ENCODE measurements around the gene C1orf122. TPM values are rescaled to one million over a fixed set of nuclear protein-coding genes. Genes with fewer than 3 reads are reported as not detected.

Gene C1orf122
- polyA plus RNA-seq, 2 of the 4 experiments (the other 2 are of a cell fraction): 21.3 to 29.1 TPM

DNA sequence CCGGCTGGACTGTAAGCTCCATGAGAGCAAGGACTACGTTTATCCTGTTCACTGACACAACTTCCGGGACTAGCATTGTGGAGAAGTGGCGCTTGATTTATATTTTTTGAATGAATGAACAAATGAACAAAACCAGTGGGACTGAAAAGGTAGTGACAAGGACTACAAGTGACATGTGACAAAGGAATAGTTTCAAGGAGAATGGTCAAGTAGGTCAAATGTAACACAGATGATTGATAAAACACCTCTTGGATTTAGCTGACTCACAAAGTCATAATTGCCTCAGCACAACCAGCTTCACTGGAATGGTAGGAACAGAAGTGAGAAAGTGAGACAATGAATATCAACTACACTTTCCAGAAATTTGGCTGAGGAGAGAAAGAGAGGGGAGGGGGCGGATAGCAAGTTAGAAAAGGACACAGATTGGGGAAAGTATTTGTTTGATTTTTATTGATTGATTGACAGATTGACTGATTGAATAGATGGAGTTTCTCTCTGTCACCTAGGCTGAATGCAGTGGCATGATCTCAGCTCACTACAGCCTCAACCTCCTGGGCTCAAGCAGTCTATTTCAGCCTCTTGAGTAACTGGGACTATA, 37.6 kb downstream of the C1orf122 start:
- Histone ChIP-seq H3K27ac (no peak overlapping the region), H3K4me2 (peak overlapping the region; percentile 50)

DNA sequence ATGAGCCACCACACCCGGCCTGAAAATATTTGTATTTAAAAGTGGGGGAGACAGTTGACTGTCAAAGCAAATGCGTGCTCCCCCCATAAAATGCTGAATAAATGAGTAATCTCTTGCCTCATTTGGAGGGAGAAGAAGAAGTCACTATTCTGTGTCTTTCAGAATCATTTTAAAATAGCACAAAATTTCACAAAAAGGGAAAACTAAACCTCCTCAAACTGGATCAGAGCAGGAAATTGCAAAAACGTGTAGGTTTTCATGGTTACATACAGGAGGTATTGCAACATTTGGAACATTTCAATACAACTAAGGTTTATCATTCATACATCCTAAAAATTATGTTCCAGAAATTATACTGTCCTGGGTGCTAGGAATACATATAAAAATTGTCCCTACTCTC, 38.2 kb downstream of the C1orf122 start:
- Histone ChIP-seq H3K9me3 (no peaks in the 10 kb centered on the region), H3K4me1 (peaks cover 23% of the 10 kb centered on the region), H3K27ac (no peak overlapping the region), H3K4me3 (no peak overlapping the region), H3K4me2 (no peak overlapping the region)
- TF ChIP-seq MYC (IDR thresholded peaks at IDR 0.05; ENCODE audit: borderline replicate concordance, low read length): no peak
- TF ChIP-seq, protein P1, sequence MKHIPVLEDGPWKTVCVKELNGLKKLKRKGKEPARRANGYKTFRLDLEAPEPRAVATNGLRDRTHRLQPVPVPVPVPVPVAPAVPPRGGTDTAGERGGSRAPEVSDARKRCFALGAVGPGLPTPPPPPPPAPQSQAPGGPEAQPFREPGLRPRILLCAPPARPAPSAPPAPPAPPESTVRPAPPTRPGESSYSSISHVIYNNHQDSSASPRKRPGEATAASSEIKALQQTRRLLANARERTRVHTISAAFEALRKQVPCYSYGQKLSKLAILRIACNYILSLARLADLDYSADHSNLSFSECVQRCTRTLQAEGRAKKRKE (CRISPR knock-in tag; IDR thresholded peaks at IDR 0.05; ENCODE audit: low read depth): no peak
- TF ChIP-seq ESRRA (IDR thresholded peaks at IDR 0.05; ENCODE audit: borderline replicate concordance, low read length): no peak
- no peak for TF ChIP-seq HOXB13 (CRISPR knock-in tag; IDR thresholded peaks at IDR 0.05; ENCODE audit: low read depth)
- no peak for TF ChIP-seq JUN (IDR thresholded peaks at IDR 0.05)
- TF ChIP-seq, protein P2, sequence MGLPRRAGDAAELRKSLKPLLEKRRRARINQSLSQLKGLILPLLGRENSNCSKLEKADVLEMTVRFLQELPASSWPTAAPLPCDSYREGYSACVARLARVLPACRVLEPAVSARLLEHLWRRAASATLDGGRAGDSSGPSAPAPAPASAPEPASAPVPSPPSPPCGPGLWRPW (IDR thresholded peaks at IDR 0.05): no peak
- no peak for TF ChIP-seq JUNB (IDR thresholded peaks at IDR 0.05)
- TF ChIP-seq CBX2 (IDR thresholded peaks at IDR 0.05; ENCODE audit: borderline replicate concordance, low read depth): no peak
- TF ChIP-seq NFE2L2 (conservative IDR thresholded peaks at IDR 0.05; ENCODE audit: low read length): no peak
- TF ChIP-seq RNF2 (IDR thresholded peaks at IDR 0.05; ENCODE audit: borderline replicate concordance, low read depth): no peak
- no peak for TF ChIP-seq PHF8 (IDR thresholded peaks at IDR 0.05; ENCODE audit: borderline replicate concordance, low read depth)
- TF ChIP-seq, protein P3, sequence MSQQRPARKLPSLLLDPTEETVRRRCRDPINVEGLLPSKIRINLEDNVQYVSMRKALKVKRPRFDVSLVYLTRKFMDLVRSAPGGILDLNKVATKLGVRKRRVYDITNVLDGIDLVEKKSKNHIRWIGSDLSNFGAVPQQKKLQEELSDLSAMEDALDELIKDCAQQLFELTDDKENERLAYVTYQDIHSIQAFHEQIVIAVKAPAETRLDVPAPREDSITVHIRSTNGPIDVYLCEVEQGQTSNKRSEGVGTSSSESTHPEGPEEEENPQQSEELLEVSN (IDR thresholded peaks at IDR 0.05; ENCODE audit: borderline replicate concordance, low read depth): no peak
- ChIA-PET POLR2A (interaction anchor here (1.2 kb wide), 1 partner anchor 14 kb away, joined by 3 read pairs; the partner anchor contains the start of gene MTF1), CTCF (interaction anchor here (1.2 to 2.8 kb wide), 2 partner anchors 10 to 14 kb away, joined by 3 to 15 read pairs; partner anchors contain the start of gene MTF1)
- ATAC-seq (no peak), FAIRE-seq (no peak), DNase-seq (ENCODE audit: low read depth in 1 of 2, low spot score in 1 of 2) (no peak)
- 72% methylated on average over 3 of the region's 3 CpGs for WGBS (ENCODE audit: missing lambda C conversion rate)

More for the DNA sequence above, 37.6 kb downstream of the C1orf122 start:
- no peak for TF ChIP-seq NFE2L2 (conservative IDR thresholded peaks at IDR 0.05; ENCODE audit: low read length)
- no peak for TF ChIP-seq MYC (IDR thresholded peaks at IDR 0.05; ENCODE audit: borderline replicate concordance, low read length)
- TF ChIP-seq EHF (CRISPR knock-in tag; IDR thresholded peaks at IDR 0.05): no peak
- TF ChIP-seq, protein P2 (IDR thresholded peaks at IDR 0.05): no peak
- TF ChIP-seq ZNF302 (CRISPR knock-in tag; IDR thresholded peaks at IDR 0.05): no peak
- TF ChIP-seq MAFK (IDR thresholded peaks at IDR 0.05; ENCODE audit: partially characterized antibody): no peak
- TF ChIP-seq RAD21 (conservative IDR thresholded peaks at IDR 0.05 in 1 of 2, IDR thresholded peaks at IDR 0.05 in 1 of 2): no peak
- no peak for TF ChIP-seq KDM1A (IDR thresholded peaks at IDR 0.05; ENCODE audit: low read depth)
- CTCF ChIA-PET: interaction anchor here (0.6 to 1.2 kb wide), 2 partner anchors 9 to 15 kb away, joined by 3 read pairs; no protein-coding TSS in a partner anchor
- FAIRE-seq (no peak), DNase-seq (ENCODE audit: low read depth in 1 of 2, low spot score in 1 of 2) (no peak), ATAC-seq (no peak)
- POLR2A ChIA-PET: no interaction called here
- Histone ChIP-seq H3K9me3 (no peaks in the 10 kb centered on the region), H3K4me1 (peaks cover 23% of the 10 kb centered on the region), H3K4me3 (no peak overlapping the region)
- 51% methylated on average over 5 of the region's 5 CpGs for WGBS (ENCODE audit: missing lambda C conversion rate)

DNA sequence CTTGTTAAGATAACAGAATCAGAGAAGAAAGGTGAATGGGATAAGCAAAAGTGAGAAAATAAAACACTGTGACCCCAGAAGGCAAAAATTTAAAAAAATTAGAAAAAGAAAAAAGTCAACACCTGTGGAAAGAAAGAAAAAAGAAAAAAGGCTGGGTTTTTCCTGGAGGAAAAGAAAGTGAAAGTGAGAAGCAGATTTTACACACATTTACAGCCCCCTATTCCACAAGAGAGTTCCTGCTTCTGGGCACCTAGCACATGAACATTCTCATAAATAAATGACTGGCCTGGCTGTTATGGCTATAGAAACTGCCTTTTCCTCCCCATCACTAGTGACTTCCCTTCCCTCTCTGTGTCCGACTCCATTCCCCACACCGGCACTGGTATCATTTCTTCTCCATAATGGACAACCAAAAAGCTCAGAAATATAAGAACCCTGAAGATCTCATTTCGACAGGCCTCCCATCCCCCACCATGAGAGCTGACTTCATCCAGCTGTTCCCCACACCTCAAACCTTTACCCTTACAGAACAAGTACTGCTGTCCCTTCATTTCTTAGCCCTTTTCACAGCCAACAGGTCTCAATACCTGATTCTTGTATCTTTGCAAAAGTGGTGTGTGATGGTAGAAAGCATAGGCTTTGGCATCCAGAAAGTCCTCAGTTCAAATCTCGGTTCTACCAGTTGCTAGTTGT, 39.2 kb downstream of the C1orf122 start:
- Histone ChIP-seq H3K4me1 (peaks cover 23% of the 10 kb centered on the region), H3K4me3 (no peak overlapping the region), H3K27ac (no peak overlapping the region), H3K4me2 (no peak overlapping the region), H3K9me3 (no peaks in the 10 kb centered on the region)
- ATAC-seq: no peak
- FAIRE-seq: no peak
- CTCF ChIA-PET: interaction anchor here (0.6 to 2.8 kb wide), 3 partner anchors 13 to 140 kb away, joined by 3 to 15 read pairs (median 3); partner anchors contain the start of gene MTF1
- DNase-seq (ENCODE audit: low read depth in 1 of 2, low spot score in 1 of 2): no peak
- POLR2A ChIA-PET: interaction anchor here (1.2 to 1.4 kb wide), 2 partner anchors 13 kb away, joined by 3 to 4 read pairs; partner anchors contain the start of gene MTF1
- WGBS (ENCODE audit: missing lambda C conversion rate): 88% methylated on average over 4 of the region's 4 CpGs
- TF ChIP-seq RAD21 (conservative IDR thresholded peaks at IDR 0.05 in 1 of 2, IDR thresholded peaks at IDR 0.05 in 1 of 2) (no peak), MYC (IDR thresholded peaks at IDR 0.05; ENCODE audit: borderline replicate concordance, low read length) (no peak), SREBF2 (IDR thresholded peaks at IDR 0.05) (no peak), CHD2 (IDR thresholded peaks at IDR 0.05; ENCODE audit: low read length, partially characterized antibody) (no peak), ESRRA (IDR thresholded peaks at IDR 0.05; ENCODE audit: borderline replicate concordance, low read length) (no peak), TFCP2L1 (CRISPR knock-in tag; IDR thresholded peaks at IDR 0.05) (no peak), GATA3 (IDR thresholded peaks at IDR 0.05; ENCODE audit: borderline replicate concordance) (no peak), HOXA7 (CRISPR knock-in tag; IDR thresholded peaks at IDR 0.05) (no peak), CEBPB (IDR thresholded peaks at IDR 0.05) (no peak), MAFK (IDR thresholded peaks at IDR 0.05; ENCODE audit: partially characterized antibody) (no peak)
- TF ChIP-seq, protein P4, sequence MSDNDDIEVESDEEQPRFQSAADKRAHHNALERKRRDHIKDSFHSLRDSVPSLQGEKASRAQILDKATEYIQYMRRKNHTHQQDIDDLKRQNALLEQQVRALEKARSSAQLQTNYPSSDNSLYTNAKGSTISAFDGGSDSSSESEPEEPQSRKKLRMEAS (IDR thresholded peaks at IDR 0.05): no peak
- TF ChIP-seq, protein P5, sequence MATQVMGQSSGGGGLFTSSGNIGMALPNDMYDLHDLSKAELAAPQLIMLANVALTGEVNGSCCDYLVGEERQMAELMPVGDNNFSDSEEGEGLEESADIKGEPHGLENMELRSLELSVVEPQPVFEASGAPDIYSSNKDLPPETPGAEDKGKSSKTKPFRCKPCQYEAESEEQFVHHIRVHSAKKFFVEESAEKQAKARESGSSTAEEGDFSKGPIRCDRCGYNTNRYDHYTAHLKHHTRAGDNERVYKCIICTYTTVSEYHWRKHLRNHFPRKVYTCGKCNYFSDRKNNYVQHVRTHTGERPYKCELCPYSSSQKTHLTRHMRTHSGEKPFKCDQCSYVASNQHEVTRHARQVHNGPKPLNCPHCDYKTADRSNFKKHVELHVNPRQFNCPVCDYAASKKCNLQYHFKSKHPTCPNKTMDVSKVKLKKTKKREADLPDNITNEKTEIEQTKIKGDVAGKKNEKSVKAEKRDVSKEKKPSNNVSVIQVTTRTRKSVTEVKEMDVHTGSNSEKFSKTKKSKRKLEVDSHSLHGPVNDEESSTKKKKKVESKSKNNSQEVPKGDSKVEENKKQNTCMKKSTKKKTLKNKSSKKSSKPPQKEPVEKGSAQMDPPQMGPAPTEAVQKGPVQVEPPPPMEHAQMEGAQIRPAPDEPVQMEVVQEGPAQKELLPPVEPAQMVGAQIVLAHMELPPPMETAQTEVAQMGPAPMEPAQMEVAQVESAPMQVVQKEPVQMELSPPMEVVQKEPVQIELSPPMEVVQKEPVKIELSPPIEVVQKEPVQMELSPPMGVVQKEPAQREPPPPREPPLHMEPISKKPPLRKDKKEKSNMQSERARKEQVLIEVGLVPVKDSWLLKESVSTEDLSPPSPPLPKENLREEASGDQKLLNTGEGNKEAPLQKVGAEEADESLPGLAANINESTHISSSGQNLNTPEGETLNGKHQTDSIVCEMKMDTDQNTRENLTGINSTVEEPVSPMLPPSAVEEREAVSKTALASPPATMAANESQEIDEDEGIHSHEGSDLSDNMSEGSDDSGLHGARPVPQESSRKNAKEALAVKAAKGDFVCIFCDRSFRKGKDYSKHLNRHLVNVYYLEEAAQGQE (IDR thresholded peaks at IDR 0.05): no peak

Data from A549 (cell line).